D721Med (cell line): Measurements from ENCODE around the gene YIF1A.
A peak's percentile ranks its signal among the peaks of the same experiment; 100 is the strongest.

Experiments
- DNase-seq: peaks from one replicate; pipeline ENCODE4 v3.0.0; 2011; ENCODE audit warnings: low spot score; ENCODE audit not compliant: insufficient read length
- FAIRE-seq: peaks from 2 replicates; lab custom pipeline; 2011; peaks lifted over from hg19 to GRCh38; lab: Jason Lieb, UNC
- CTCF ChIP-seq: IDR thresholded peaks from 2 replicates; pipeline ENCODE4 v1.5.1; 2012; ENCODE audit warnings: mild to moderate bottlenecking, control low read depth; ENCODE audit not compliant: insufficient read depth; ENCODE audit errors: missing control alignments

The YIF1A gene

GRCh38 chr11:66291706-66292542, 3.0 kb upstream of the YIF1A start, which contains the start of gene TMEM151A:
Gene TMEM151A, plus strand, starts transcription at chr11:66291894. Its CDS starts 120 bp downstream, at chr11:66292014.
- DNase-seq: peak; percentile 65
- no peak for TF ChIP-seq CTCF
- no peak for FAIRE-seq

- DNase-seq (no peak), FAIRE-seq (no peak)
- no peak for TF ChIP-seq CTCF
Observed at GRCh38 chr11:66291303-66291705, 2.4 kb upstream of the YIF1A start.

GRCh38 chr11:66290330-66290621, 1.3 kb upstream of the YIF1A start:
- FAIRE-seq: no peak

GRCh38 chr11:66289548-66290329, 796 bp upstream of the YIF1A start:
- no peak for DNase-seq
- no peak for FAIRE-seq
- no peak for TF ChIP-seq CTCF

More at GRCh38 chr11:66290330-66290621, 1.3 kb upstream of the YIF1A start:
- no peak for TF ChIP-seq CTCF
- DNase-seq: no peak

- no peak for TF ChIP-seq CTCF
- FAIRE-seq (no peak), DNase-seq (no peak)
Observed at GRCh38 chr11:66287889-66288670, 863 bp downstream of the YIF1A start.

- DNase-seq (no peak), FAIRE-seq (no peak)
- TF ChIP-seq CTCF: no peak
Observed at GRCh38 chr11:66287211-66287888, 1.6 kb downstream of the YIF1A start.
